GM19043 (cell line): ENCODE measurements around the gene GAB1.
A peak's percentile ranks its signal among the peaks of the same experiment; 100 is the strongest.

Experiments used
- ATAC-seq: cut with Tn5 transposase; IDR thresholded peaks from one replicate; pipeline ENCODE4 v1.9.1; 2021; ENCODE audit warnings: low read depth; ENCODE audit not compliant: unreplicated experiment

The GAB1 gene

DNA sequence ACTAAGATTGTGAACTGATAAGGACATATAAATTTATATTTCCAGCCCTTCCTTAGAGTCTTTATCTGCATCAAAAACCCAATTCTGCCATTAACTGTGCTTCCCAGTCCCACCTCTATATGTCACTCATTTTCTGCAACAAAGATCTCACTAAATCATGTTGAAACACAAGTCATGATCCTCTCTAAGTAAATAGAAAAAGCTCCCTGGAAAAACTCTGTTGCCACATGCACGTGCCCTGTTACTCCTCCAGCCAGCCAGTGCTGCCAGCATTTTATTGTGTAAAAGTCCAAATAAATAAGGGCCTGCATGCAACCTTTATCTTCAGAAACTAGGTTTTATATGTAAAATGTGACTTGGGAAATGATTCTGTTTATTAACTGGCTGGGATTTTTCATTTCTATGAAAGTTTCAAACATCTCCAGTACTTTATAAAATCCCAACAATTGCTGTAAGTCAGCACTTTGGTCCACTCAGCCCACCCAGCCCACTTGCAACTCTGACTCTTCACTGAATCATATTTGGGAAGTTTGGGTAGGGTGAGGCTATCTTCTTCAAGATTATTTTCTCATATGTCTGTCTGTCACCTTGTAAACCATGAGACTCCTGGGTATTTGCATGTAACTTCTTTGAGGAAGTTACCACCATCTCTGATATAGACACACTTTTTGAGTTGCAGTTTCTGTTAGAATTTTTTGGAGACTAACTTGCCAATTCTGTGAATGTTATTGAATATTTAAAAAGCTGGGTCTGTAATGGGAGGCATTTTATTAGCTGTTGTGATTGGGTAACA, 136.9 kb downstream of the GAB1 start:
- peak; percentile 64 for ATAC-seq

DNA sequence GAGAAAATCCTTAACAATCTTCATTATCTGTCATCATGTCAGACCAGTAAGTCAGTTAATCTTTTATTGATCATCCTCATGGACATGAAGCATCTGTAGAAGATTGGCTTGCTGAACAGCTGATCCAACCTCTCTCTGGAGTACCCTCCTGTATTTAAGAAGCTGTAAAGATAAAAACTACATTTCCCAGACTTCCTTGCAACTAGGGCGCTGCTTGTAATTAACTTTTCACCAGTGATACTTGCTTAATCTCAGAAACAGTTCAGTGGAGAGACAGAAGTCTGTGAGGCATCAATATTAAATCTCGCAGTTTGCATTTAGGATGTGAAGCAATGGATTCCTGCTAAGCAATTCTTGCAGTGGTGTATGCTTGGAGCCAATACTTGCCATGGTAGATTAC, 140.8 kb downstream of the GAB1 start:
- ATAC-seq: no peak

DNA sequence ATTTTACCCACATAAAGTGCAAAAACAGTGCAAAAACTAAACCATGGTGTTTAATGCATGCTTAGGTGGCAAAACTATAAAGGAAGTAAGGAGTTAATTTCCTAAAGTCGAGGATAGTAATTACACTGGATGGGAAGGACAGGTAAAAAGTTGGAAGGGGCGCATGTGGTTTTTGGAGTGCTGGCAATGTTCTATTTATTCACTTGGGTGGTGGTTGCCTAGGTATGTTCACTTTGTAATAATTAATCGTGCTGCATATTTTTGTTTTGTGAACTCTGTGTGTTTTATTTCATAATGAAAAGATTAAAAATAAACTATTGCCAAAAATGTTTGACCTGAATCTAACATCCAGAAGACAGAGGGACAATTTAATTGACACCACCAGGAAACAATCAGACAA, 144.7 kb downstream of the GAB1 start:
- no peak for ATAC-seq

DNA sequence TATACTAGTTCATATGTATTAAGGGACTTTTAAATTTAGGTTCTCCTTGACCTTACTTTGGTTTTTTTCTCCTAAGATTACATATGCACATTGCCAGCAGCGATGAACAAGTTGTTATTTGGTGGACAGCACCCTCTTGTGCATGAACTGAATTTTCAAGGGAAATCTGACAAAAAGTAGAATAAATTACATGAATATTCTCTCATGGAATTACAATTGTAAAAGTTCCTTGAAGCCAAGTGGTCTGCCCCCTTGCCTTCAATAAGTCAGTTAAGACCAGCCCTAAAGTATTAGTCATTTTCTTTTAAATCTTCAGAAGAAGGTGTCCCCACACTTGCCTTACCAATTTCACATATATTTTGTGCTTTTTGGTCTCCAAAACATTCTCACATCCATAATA, 146.2 kb downstream of the GAB1 start:
- no peak for ATAC-seq

DNA sequence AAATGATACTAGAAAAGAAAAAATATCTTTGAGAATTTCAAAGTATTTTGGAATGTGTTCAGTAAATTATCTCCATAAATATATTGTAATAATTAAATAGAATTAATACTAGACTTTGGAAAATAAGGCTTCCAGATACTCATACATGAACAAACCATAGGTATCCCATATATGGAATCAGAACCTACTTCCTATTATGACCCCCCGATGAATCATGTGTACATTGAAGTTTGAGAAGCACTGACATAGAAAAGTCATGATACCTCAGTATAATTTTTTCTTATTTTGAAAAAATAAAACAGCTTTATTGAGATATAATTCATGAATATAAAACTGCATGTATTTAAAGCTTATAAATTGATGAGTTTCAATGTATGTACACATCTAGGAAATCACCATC, 149.6 kb downstream of the GAB1 start:
- no peak for ATAC-seq

DNA sequence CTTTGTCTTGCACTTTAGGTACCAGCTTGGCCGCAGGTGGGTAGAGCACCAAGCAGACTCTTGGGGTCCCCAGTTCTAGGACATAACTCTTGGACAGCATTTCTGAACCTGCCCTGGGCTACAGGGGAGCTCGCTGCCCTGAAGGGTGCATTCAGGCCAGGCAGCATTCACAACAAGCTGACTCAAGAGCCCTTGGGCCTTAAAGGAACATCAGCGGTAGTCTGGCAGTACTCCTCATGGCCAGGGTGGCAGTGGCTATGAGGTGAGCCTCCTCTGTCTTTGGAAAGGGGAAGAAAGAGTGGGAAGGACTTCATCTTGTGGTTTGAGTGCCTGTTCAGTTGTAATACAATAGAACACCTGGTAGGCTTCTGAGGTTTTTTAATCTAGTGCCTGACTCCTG, 152.0 kb downstream of the GAB1 start:
- ATAC-seq: no peak

DNA sequence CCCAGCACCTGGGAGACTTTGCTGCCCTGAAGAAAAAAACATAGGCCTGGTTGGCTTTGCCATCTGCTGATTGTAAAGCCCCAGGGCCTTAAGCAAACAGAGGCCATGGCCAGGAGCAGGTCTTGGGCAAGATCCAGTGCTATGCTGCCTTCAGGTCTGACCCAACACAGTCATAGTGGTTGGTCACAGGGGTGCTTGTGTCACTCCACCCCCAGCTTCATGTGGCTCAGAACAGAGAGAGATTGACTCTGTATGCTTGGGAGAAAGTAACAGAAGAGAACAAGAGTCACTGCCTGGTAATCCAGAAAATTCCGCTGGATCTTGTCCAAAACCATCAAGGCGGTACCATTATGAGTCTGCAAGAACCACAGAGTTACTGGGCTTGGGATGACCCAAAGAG, 152.4 kb downstream of the GAB1 start:
- ATAC-seq: no peak

DNA sequence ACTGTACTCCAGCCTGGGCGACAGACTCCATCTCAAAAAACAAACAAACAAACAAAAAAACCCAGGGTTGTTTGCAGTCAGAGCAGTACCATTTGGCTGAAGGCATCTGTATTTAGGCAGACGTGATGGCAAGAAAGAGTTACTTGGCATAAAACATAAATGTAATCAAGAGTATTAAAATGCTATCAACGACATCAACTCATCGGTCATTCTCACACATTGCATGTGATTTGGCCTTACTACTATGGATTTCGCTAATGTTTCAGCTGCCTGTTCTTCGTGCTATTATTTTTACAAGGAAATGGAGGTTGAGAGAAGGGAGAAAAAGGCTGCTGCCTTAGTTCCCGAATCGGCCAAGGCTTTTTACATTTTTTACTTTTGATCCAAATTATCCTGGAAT, 161.3 kb downstream of the GAB1 start:
- ATAC-seq: no peak

DNA sequence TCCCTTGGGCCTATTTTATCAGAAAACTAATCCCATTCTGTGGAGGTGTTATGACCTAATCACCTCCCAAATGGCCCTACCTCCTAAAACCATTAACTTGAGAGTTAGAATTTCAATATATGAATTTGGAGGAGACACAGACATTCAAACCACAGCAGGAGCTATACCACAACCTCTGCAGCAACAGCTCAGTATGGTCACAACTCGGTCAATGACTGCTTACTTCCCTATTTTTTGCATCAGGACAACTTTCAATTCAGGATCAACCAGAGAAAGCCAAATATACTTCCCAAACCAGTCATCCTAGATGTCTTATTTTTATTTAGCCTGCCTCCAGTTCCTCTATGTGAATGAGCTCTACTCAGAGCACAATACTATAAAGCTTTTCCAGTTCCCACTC, 165.6 kb downstream of the GAB1 start:
- ATAC-seq: no peak

DNA sequence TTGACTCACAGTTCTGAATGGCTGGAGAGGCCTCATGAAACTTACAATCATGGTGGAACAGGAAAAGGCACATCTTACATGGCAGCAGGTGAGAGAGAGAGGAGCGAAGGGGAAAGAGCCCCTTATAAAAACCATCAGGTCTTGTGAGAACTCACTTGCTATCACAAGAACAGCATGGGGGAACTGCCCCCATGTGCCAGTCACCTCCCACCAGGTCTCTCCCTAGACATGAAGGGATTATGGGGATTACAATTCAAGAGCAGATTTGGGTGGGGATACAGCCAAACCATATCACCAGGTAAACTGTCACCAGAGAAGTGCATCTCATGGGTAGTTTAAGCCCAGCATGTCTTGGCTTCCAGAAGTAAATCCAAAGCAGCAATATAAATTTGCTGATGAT, 169.4 kb downstream of the GAB1 start:
- no peak for ATAC-seq

DNA sequence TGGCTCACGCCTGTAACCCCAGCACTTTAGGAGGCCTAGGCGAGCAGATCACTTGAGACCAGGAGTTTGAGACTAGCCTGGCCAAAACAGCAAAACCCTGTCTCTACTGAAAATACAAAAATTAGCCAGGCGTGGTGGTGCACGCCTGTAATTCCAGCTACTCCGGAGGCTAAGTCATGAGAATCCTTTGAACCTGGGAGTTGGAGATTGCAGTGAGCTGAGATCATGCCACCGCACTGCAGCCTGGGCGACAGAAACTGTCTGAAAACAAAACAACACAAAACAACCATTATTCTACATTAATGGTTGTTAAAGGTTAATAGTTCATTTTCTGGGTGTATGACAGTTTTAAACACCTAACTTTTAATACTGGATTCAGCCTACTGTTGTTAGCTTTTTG, 175.2 kb downstream of the GAB1 start:
- no peak for ATAC-seq

DNA sequence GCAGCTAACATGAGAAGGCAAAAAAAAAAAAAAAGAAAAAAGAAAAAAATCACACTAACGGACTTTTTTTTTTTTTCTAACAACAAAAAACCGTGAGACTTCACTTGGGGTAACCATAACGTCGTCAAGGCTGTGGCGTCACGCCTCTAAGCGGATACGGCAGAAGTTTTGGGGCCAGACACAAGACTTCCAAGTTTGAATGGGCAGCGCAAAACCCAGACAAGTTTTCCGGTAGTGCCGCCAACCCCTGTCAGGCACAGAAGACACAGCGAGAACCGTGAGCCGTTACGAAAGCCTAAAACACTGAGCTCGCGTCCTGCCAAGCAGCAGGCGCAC, 176.3 kb downstream of the GAB1 start:
- peak; percentile 28 for ATAC-seq

DNA sequence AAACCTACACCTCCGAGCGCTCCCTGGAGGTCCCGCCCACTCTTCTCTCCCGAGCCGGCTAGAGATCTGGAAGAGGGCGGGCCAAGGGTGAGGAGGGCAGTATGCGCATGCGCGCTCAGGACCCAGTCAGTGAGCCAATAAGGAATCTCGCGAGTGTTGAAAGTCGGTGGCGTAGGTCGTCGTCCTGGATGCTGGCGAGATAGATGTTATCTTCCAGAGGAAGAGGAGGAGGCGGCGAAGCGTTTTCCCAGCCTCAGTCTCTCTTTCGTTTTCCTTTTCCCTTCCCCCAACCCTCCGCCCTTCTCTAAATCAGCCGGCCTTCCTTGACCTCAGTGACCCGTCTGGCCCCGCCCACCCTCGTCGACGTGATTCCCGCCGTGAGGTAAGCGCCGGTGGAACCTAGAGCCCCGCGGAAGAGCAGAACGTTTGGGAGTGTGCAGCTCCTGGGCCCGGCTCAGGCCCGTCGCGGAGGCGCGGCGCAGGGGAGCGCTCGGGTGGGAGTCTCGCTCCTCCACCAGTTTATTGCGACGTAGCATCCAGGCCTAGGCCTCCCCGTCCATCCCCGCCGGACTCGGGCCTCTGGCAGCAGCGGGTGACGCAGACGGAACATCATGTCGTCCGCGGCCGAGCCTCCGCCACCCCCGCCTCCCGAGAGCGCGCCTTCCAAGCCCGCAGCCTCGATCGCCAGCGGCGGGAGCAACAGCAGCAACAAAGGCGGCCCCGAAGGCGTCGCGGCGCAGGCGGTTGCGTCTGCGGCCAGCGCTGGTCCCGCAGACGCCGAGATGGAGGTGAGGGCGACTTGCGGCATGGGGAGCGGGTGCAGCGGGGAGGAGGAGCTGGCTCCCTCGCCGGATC, 176.9 kb downstream of the GAB1 start, which contains the start of gene SMARCA5:
Gene SMARCA5, plus strand, starts transcription at position 389 of the 855 bp plus-strand sequence. Its CDS starts 223 bp downstream, at position 612.
- ATAC-seq: peak; percentile 80

DNA sequence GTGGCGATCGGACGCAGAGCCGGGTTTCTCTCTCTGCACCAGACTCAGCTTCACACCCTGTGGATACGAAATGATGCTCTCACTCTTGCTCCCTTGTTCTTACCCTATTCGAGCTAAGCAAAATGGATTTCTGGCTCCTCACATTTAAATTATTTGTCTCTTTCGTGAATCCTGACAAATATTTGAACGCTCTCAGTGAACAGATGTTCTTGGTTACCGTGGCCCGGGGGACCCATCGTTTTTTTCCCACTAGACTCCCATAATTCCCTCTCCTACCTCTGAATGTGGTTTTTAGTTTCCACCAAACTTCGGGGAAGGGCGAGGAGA, 177.5 kb downstream of the GAB1 start:
- ATAC-seq: no peak

DNA sequence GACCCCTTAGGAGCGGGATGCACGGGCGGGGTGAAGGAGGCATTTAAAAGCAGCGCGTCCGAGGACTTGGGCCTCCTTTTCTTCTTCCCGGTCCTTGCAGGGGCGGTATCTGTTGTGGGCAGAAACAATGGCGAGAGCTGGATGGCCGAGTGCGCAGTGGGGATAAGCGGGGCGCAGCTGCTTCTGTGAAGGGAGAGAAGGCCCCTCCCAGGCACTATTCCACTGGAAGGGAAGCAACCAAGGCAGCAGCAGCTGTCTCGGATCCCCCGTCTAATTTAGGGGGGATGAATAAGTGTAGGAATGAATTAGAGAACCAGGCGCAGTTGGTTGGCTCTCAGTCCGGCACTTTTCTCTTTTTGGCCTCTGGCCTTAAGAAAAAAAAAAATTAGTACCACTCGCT, 177.8 kb downstream of the GAB1 start:
- ATAC-seq: no peak

DNA sequence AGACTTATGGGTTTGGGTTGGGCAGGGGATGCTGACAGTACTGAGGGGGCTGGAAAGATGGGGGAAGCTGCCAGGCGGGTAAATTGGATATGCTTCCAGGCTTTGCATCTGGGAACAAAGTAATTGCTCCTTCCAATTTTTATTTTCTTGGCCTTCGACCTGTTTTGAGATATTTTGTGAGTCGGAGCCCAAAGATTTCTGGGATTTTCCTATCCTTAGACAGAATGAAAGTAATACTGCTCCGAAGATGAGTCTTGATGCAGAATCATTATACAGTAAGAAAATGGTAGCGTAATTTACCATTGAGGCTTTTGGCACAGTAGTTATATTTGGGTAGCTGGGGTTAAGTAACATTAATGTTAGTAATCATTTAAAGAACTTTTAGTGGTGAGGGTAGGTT, 178.2 kb downstream of the GAB1 start:
- no peak for ATAC-seq

DNA sequence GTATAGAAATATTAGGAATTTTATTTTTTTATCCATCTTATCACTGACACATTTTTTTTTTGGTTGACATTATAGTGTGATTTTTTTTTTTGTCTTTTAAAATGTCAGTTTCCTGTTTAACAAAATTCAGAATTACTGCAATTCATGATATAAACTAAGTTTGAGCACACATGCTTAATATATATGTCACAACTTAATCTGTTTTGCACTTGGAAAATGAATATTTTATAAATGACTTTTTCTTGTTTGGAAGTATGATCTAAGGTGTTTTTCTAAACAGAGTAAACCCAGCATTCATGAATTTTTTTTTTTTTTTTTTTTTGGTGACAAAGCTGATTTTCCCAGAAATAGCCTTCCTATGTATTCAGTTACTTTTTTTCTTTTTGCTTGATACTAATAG, 179.2 kb downstream of the GAB1 start:
- no peak for ATAC-seq

DNA sequence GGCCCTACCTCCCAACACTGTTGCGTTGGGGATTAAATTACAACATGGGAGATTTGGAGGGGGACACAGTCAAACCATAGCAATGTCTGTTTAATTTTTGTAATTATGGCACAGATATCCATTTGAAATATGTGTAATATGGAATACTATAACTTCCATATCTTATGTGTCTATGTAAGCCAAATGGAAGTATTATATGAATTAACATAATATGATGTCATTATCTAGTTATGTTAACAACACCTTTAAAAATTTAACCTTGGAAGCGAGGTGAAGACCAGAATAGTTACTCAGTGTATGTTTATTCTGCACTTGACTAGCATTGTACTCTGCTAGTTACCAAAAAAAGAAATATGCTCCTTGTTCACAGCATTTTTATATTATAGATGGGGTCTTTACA, 181.1 kb downstream of the GAB1 start:
- no peak for ATAC-seq
